ENCODE data around the gene C19orf53. TPM values are rescaled to one million over a fixed set of nuclear protein-coding genes. Genes with fewer than 3 reads are reported as not detected.

The C19orf53 gene
- total and polyA plus RNA-seq, 12 donors: 80.5 to 389 (median 90.6) TPM

- TF ChIP-seq, protein P1, sequence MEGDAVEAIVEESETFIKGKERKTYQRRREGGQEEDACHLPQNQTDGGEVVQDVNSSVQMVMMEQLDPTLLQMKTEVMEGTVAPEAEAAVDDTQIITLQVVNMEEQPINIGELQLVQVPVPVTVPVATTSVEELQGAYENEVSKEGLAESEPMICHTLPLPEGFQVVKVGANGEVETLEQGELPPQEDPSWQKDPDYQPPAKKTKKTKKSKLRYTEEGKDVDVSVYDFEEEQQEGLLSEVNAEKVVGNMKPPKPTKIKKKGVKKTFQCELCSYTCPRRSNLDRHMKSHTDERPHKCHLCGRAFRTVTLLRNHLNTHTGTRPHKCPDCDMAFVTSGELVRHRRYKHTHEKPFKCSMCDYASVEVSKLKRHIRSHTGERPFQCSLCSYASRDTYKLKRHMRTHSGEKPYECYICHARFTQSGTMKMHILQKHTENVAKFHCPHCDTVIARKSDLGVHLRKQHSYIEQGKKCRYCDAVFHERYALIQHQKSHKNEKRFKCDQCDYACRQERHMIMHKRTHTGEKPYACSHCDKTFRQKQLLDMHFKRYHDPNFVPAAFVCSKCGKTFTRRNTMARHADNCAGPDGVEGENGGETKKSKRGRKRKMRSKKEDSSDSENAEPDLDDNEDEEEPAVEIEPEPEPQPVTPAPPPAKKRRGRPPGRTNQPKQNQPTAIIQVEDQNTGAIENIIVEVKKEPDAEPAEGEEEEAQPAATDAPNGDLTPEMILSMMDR (IDR thresholded peaks at IDR 0.05): no peak
- no peak overlapping the region for H3K27ac ChIP-seq
- no peak for ATAC-seq
Observed at GRCh38 chr19:13763265-13763664, 11.0 kb upstream of the C19orf53 start.

GRCh38 chr19:13764101-13764807, 10.0 kb upstream of the C19orf53 start, which contains the start of gene MRI1:
Gene MRI1 (plus strand): TSS chr19:13764522. CDS start chr19:13764589, 67 bp downstream.
- H3K4me1 ChIP-seq: peaks cover 0 to 15% (median 10%) of the 10 kb centered on the region in 9 donors
- ATAC-seq (peak; percentile 80 to 96 (median 90)), DNase-seq (peak; percentile 83 to 84)
- WGBS, 2 donors: 2 to 17% methylated on average over 42 to 51 of the region's 67 CpGs
- H3K9me3 ChIP-seq: no peaks in the 10 kb centered on the region
- H3K27me3 ChIP-seq: no peaks in the 10 kb centered on the region
- TF ChIP-seq, protein P1 (IDR thresholded peaks at IDR 0.05): no peak
- peaks cover 0 to 59% (median 33%) of the 10 kb centered on the region in 9 donors for H3K36me3 ChIP-seq
- peak within 1 kb of the TSS; percentile 43 to 81 (median 69) for H3K27ac ChIP-seq
- intact Hi-C loops (cut with DNase I): loop anchor here in 1 of 10 donors (10.0 kb wide), 1 partner anchor 311 kb away; the partner anchor contains the start of gene MISP3
- H3K4me3 ChIP-seq: peak within 1 kb of the TSS; percentile 39 to 96 (median 76)

More at GRCh38 chr19:13763265-13763664, 11.0 kb upstream of the C19orf53 start:
- DNase-seq: no peak
- H3K9me3 ChIP-seq: no peaks in the 10 kb centered on the region
- WGBS, 2 donors: 87 to 96% methylated on average over 3 of the region's 3 CpGs
- H3K4me3 ChIP-seq: no peak overlapping the region
- H3K36me3 ChIP-seq: peaks cover 3 to 59% (median 32%) of the 10 kb centered on the region in 9 donors
- no peaks in the 10 kb centered on the region for H3K27me3 ChIP-seq
- intact Hi-C loops (cut with DNase I): loop anchor here in 1 of 10 donors (10.0 kb wide), 1 partner anchor 312 kb away; the partner anchor contains the start of gene MISP3
- H3K4me1 ChIP-seq: peaks cover 0 to 15% (median 10%) of the 10 kb centered on the region in 9 donors

GRCh38 chr19:13764821-13765394, 9.3 kb upstream of the C19orf53 start:
- Histone ChIP-seq H3K27ac (peak overlapping the region in 9 of 10 donors; percentile 52 to 81 (median 74)), H3K4me3 (peak overlapping the region; percentile 39 to 96 (median 76)), H3K27me3 (no peaks in the 10 kb centered on the region), H3K4me1 (peaks cover 0 to 15% (median 10%) of the 10 kb centered on the region in 9 donors), H3K36me3 (peaks cover 0 to 59% (median 36%) of the 10 kb centered on the region in 9 donors), H3K9me3 (no peaks in the 10 kb centered on the region)
- TF ChIP-seq, protein P1 (IDR thresholded peaks at IDR 0.05): no peak
- ATAC-seq (peak in 5 of 8 donors; percentile 8 to 39 (median 13)), DNase-seq (peak in 1 of 2 donors; percentile 45)
- 3 to 4% methylated on average over 35 to 47 of the region's 48 CpGs for WGBS, 2 donors
- intact Hi-C loops (cut with DNase I): loop anchor here in 1 of 10 donors (10.0 kb wide), 1 partner anchor 310 kb away; the partner anchor contains the start of gene MISP3

- Histone ChIP-seq H3K27me3 (no peaks in the 10 kb centered on the region), H3K27ac (peak overlapping the region in 9 of 10 donors; percentile 52 to 81 (median 74)), H3K9me3 (no peaks in the 10 kb centered on the region), H3K4me1 (peaks cover 0 to 15% (median 10%) of the 10 kb centered on the region in 9 donors), H3K36me3 (peaks cover 0 to 59% (median 43%) of the 10 kb centered on the region in 9 donors), H3K4me3 (peak overlapping the region; percentile 39 to 96 (median 76))
- no peak for DNase-seq
- TF ChIP-seq, protein P1 (IDR thresholded peaks at IDR 0.05): no peak
- intact Hi-C loops (cut with DNase I): loop anchor here in 1 of 10 donors (10.0 kb wide), 1 partner anchor 309 kb away; the partner anchor contains the start of gene MISP3
- no peak for ATAC-seq
- WGBS, 2 donors: 66 to 71% methylated on average over 19 of the region's 19 CpGs
Observed at GRCh38 chr19:13765395-13766094, 8.7 kb upstream of the C19orf53 start.

Measured in heart right ventricle (tissue), 16 donors.